COR-L47 (cell line): ENCODE data around the gene MAP3K14.

Experiments
- DNase-seq: peaks from one replicate; lab custom pipeline; 2025; lab: John Stamatoyannopoulos, UW

Gene MAP3K14

GRCh38 chr17:45222289-45222995 lies 94.4 kb downstream of the MAP3K14 start:
- no peak for DNase-seq

- DNase-seq, result no peak
Observed at GRCh38 chr17:45222014-45222288, 94.9 kb downstream of the MAP3K14 start.

- DNase-seq, result no peak
Observed at GRCh38 chr17:45221081-45222013, 95.5 kb downstream of the MAP3K14 start, which contains the start of gene FMNL1. Gene FMNL1 (plus strand): TSS chr17:45221885. CDS start chr17:45222125, 240 bp downstream.

GRCh38 chr17:45220079-45220478 lies 96.7 kb downstream of the MAP3K14 start:
- DNase-seq, result no peak

- peak; percentile 48 for DNase-seq
Observed at GRCh38 chr17:45218895-45219661, 97.7 kb downstream of the MAP3K14 start.
